GM21737 (cell line): ENCODE measurements around the gene LNPK.
"Not testable (repeated sequence)": the region's sequence is repeated elsewhere in the genome, so short reads cannot be mapped to it uniquely, and the experiment has no call there.

Source experiments
- ATAC-seq: cut with Tn5 transposase; IDR thresholded peaks from one replicate; pipeline ENCODE4 v1.9.1; 2021; ENCODE audit warnings: mild to moderate bottlenecking, moderate library complexity; ENCODE audit not compliant: unreplicated experiment

Gene LNPK

GRCh38 chr2:175976391-175977157 is 25.5 kb downstream of the LNPK start:
- no peak for ATAC-seq

- ATAC-seq, result no peak
Observed at GRCh38 chr2:175973373-175973772, 28.7 kb downstream of the LNPK start.

- ATAC-seq, result no peak
Observed at GRCh38 chr2:175966839-175967238, 35.2 kb downstream of the LNPK start.

- ATAC-seq, result no peak
Observed at GRCh38 chr2:175965773-175966172, 36.3 kb downstream of the LNPK start.

- ATAC-seq, result no peak
Observed at GRCh38 chr2:175964195-175964594, 37.9 kb downstream of the LNPK start.

GRCh38 chr2:175963171-175963570 is 38.9 kb downstream of the LNPK start:
- ATAC-seq, result not testable (repeated sequence)

GRCh38 chr2:175957845-175958244 is 44.2 kb downstream of the LNPK start:
- no peak for ATAC-seq

- no peak for ATAC-seq
Observed at GRCh38 chr2:175955136-175955535, 46.9 kb downstream of the LNPK start.

GRCh38 chr2:175950512-175950911 is 51.6 kb downstream of the LNPK start:
- ATAC-seq, result no peak

GRCh38 chr2:175948191-175948590 is 53.9 kb downstream of the LNPK start:
- ATAC-seq, result no peak

GRCh38 chr2:175947073-175947472 is 55.0 kb downstream of the LNPK start:
- ATAC-seq, result no peak

GRCh38 chr2:175941699-175942098 is 60.4 kb downstream of the LNPK start:
- no peak for ATAC-seq

GRCh38 chr2:175937216-175937615 is 64.9 kb downstream of the LNPK start:
- ATAC-seq, result no peak

GRCh38 chr2:175935289-175936181 is 66.5 kb downstream of the LNPK start:
- no peak for ATAC-seq

- ATAC-seq, result no peak
Observed at GRCh38 chr2:175932675-175933074, 69.4 kb downstream of the LNPK start.

GRCh38 chr2:175931805-175932204 is 70.3 kb downstream of the LNPK start:
- ATAC-seq, result no peak

- ATAC-seq, result no peak
Observed at GRCh38 chr2:175930504-175930903, 71.6 kb downstream of the LNPK start.

- ATAC-seq, result no peak
Observed at GRCh38 chr2:175929850-175930249, 72.2 kb downstream of the LNPK start.

- ATAC-seq, result no peak
Observed at GRCh38 chr2:175926272-175926671, 75.8 kb downstream of the LNPK start.

GRCh38 chr2:175922160-175922559 is 79.9 kb downstream of the LNPK start:
- ATAC-seq, result no peak

- ATAC-seq, result no peak
Observed at GRCh38 chr2:175918935-175919334, 83.1 kb downstream of the LNPK start.

GRCh38 chr2:175914846-175915245 is 87.2 kb downstream of the LNPK start:
- no peak for ATAC-seq
